ENCODE data around the gene ZNF287. TPM values are rescaled to one million over a fixed set of nuclear protein-coding genes. Genes with fewer than 3 reads are reported as not detected.

Gene ZNF287
- total RNA-seq, 6 experiments from 2014 or later, result 0.19 to 0.55 (median 0.42) TPM

GRCh38 chr17:16589097-16589969, 20.3 kb upstream of the ZNF287 start:
- H3K27ac ChIP-seq, result peak overlapping the region in 2 of 3 donors; percentile 24 to 32
- intact Hi-C loops (cut with DNase I), result no loop called here

GRCh38 chr17:16585796-16586195, 16.8 kb upstream of the ZNF287 start:
- peaks cover 0 to 15% (median 0%) of the 10 kb centered on the region in 4 donors for H3K4me1 ChIP-seq
- H3K27me3 ChIP-seq, result no peaks in the 10 kb centered on the region
- ATAC-seq (no peak), DNase-seq (no peak)
- no peaks in the 10 kb centered on the region for H3K9me3 ChIP-seq
- 13% methylated on average over 3 of the region's 4 CpGs for WGBS (ENCODE audit: insufficient coverage, low coverage, low lambda C conversion rate, missing lambda C conversion rate)
- intact Hi-C loops (cut with DNase I), result no loop called here
- no peak overlapping the region for H3K27ac ChIP-seq
- no peak overlapping the region for H3K4me3 ChIP-seq
- TF ChIP-seq POLR2A (IDR thresholded peaks at IDR 0.05) (no peak), CTCF (IDR thresholded peaks at IDR 0.05) (no peak)
- no peaks in the 10 kb centered on the region for H3K36me3 ChIP-seq

More at GRCh38 chr17:16589097-16589969, 20.3 kb upstream of the ZNF287 start:
- H3K4me3 ChIP-seq, result peak overlapping the region; percentile 50 to 60 (median 58)
- no peaks in the 10 kb centered on the region for H3K36me3 ChIP-seq
- DNase-seq (peak; percentile 93 to 95 (median 94)), ATAC-seq (peak; percentile 97 to 98 (median 98))
- no peaks in the 10 kb centered on the region for H3K9me3 ChIP-seq
- peak; percentile 96 to 100 (median 100) for TF ChIP-seq CTCF (IDR thresholded peaks at IDR 0.05)
- TF ChIP-seq POLR2A (IDR thresholded peaks at IDR 0.05), result peak; percentile 46
- WGBS (ENCODE audit: insufficient coverage, low coverage, low lambda C conversion rate, missing lambda C conversion rate), result 34% methylated on average over 8 of the region's 53 CpGs
- no peaks in the 10 kb centered on the region for H3K27me3 ChIP-seq
- H3K4me1 ChIP-seq, result peaks cover 0 to 18% (median 0%) of the 10 kb centered on the region in 4 donors

- Histone ChIP-seq H3K9me3 (no peaks in the 10 kb centered on the region), H3K4me3 (peak overlapping the region in 2 of 3 donors; percentile 12 to 38), H3K36me3 (no peaks in the 10 kb centered on the region), H3K4me1 (peaks cover 0 to 15% (median 0%) of the 10 kb centered on the region in 4 donors), H3K27me3 (no peaks in the 10 kb centered on the region), H3K27ac (peak overlapping the region in 1 of 3 donors; percentile 19)
- intact Hi-C loops (cut with DNase I), result no loop called here
- DNase-seq (peak; percentile 84 to 94 (median 87)), ATAC-seq (peak; percentile 94 to 97 (median 96))
- 14% methylated on average over 24 of the region's 39 CpGs for WGBS (ENCODE audit: insufficient coverage, low coverage, low lambda C conversion rate, missing lambda C conversion rate)
- TF ChIP-seq CTCF (IDR thresholded peaks at IDR 0.05), result peak; percentile 64 to 93 (median 82)
- no peak for TF ChIP-seq POLR2A (IDR thresholded peaks at IDR 0.05)
Observed at GRCh38 chr17:16584273-16584995, 15.4 kb upstream of the ZNF287 start.

GRCh38 chr17:16583781-16584180, 14.8 kb upstream of the ZNF287 start:
- Histone ChIP-seq H3K9me3 (no peaks in the 10 kb centered on the region), H3K4me1 (peaks cover 0 to 14% (median 0%) of the 10 kb centered on the region in 4 donors), H3K4me3 (no peak overlapping the region), H3K36me3 (no peaks in the 10 kb centered on the region), H3K27me3 (no peaks in the 10 kb centered on the region), H3K27ac (no peak overlapping the region)
- 48% methylated on average over 7 of the region's 7 CpGs for whole genome bisulfite sequencing (ENCODE audit: insufficient coverage, low coverage, low lambda C conversion rate, missing lambda C conversion rate)
- TF ChIP-seq POLR2A (IDR thresholded peaks at IDR 0.05), result no peak
- no peak for TF ChIP-seq CTCF (IDR thresholded peaks at IDR 0.05)
- ATAC-seq, result no peak
- intact Hi-C loops (cut with DNase I), result no loop called here
- DNase-seq, result no peak

All from right lobe of liver (tissue), 6 donors.